PFSK-1 (cell line): Measurements from ENCODE around the gene ARL4C.

Source experiments
- FOXP2 ChIP-seq: optimal IDR thresholded peaks from 2 replicates; pipeline ENCODE3; 2011; ENCODE audit warnings: borderline replicate concordance, control low read depth, inconsistent platforms; ENCODE audit not compliant: insufficient read depth; ENCODE audit errors: extremely low read length, extremely low read depth
- POLR2AphosphoS5 ChIP-seq: IDR thresholded peaks from 2 replicates; pipeline ENCODE4 v1.6.1; 2012; ENCODE audit warnings: low read depth, mild to moderate bottlenecking, control low read depth, low read length, moderate library complexity
- REST ChIP-seq, 2 experiments: IDR thresholded peaks; 2 replicates each; pipeline versions ENCODE4 v1.6.1 to v1.8.0; 2011 to 2012; ENCODE audit warnings: low read depth in 2 of 2, low read length in 2 of 2, control low read depth in 1 of 2, inconsistent platforms in 1 of 2, mild to moderate bottlenecking in 1 of 2, moderate library complexity in 1 of 2; ENCODE audit not compliant: insufficient read depth in 1 of 2
- SIN3A ChIP-seq: IDR thresholded peaks from 2 replicates; pipeline ENCODE4 v1.6.1; 2012; ENCODE audit warnings: mild to moderate bottlenecking, low read length, moderate library complexity, borderline replicate concordance; ENCODE audit not compliant: insufficient read depth
- TAF1 ChIP-seq: IDR thresholded peaks from 2 replicates; pipeline ENCODE4 v1.6.1; 2012; ENCODE audit warnings: low read length, control low read depth, borderline replicate concordance; ENCODE audit not compliant: insufficient read depth

ARL4C gene

GRCh38 chr2:234521536-234521935, 24.7 kb upstream of the ARL4C start:
- TF ChIP-seq POLR2AphosphoS5: no peak
- no peak for TF ChIP-seq FOXP2
- no peak for TF ChIP-seq SIN3A
- no peak for TF ChIP-seq TAF1
- no peak for TF ChIP-seq REST (IDR thresholded peaks at IDR 0.05; ENCODE audit: insufficient read depth in 1 of 2, low read depth in 2 of 2, low read length in 2 of 2)

- TF ChIP-seq POLR2AphosphoS5: no peak
- no peak for TF ChIP-seq REST (IDR thresholded peaks at IDR 0.05; ENCODE audit: insufficient read depth in 1 of 2, low read depth in 2 of 2, low read length in 2 of 2)
- no peak for TF ChIP-seq FOXP2
- TF ChIP-seq SIN3A: no peak
- no peak for TF ChIP-seq TAF1
Observed at GRCh38 chr2:234518986-234519642, 22.2 kb upstream of the ARL4C start.

GRCh38 chr2:234517971-234518370, 21.1 kb upstream of the ARL4C start:
- TF ChIP-seq FOXP2 (no peak), TAF1 (no peak), SIN3A (no peak), POLR2AphosphoS5 (no peak), REST (IDR thresholded peaks at IDR 0.05; ENCODE audit: insufficient read depth in 1 of 2, low read depth in 2 of 2, low read length in 2 of 2) (no peak)

GRCh38 chr2:234514873-234515638, 18.2 kb upstream of the ARL4C start:
- no peak for TF ChIP-seq SIN3A
- TF ChIP-seq REST (IDR thresholded peaks at IDR 0.05; ENCODE audit: insufficient read depth in 1 of 2, low read depth in 2 of 2, low read length in 2 of 2): no peak
- no peak for TF ChIP-seq POLR2AphosphoS5
- no peak for TF ChIP-seq TAF1
- no peak for TF ChIP-seq FOXP2
